ENCODE measurements around the gene POM121. TPM values are rescaled to one million over a fixed set of nuclear protein-coding genes. Genes with fewer than 3 reads are reported as not detected.
"Not testable (repeated sequence)": the region's sequence is repeated elsewhere in the genome, so short reads cannot be mapped to it uniquely, and the experiment has no call there.

Gene POM121
- total and polyA plus RNA-seq, 2 of the 8 experiments (the other 6 are each of a cell fraction or from before 2014, with no cell fraction given) = 11.5 to 57.0 TPM

DNA sequence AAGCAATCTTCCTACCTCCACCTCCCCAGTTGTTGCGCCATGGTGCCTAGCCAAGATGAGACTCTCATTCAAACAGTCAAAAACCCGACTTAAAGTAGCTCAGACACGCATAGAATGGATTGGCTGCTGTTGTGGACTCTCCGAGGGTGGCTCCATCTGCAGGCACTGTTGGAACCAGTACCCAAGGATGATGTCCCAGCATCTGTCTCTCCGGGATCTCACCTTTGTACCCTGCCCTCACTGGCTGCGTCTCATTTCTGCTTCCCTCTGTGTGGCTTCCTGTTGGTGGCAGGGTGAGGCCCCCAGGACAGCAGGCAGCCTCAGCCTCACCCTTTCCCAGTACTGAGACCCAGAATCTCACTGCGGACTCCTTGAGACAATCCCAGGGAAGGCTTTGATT is 49.9 kb downstream of the POM121 start:
- H3K23me2 ChIP-seq (ENCODE audit: low read depth, low read length); H3K56ac ChIP-seq (replicated peaks; ENCODE audit: insufficient read length, low read depth, low read length); H3K27ac ChIP-seq (ENCODE audit: low read depth, low read length); H3K4me1 ChIP-seq (replicated peaks in 1 of 4; ENCODE audit: control insufficient read depth in 3 of 4, insufficient read depth in 4 of 4, low read length in 3 of 4); H2BK12ac ChIP-seq (ENCODE audit: low read depth, low read length); H2BK20ac ChIP-seq (ENCODE audit: low read length); H4K20me1 ChIP-seq (replicated peaks in 1 of 2; ENCODE audit: control insufficient read depth in 1 of 2, insufficient read depth in 2 of 2, low read length in 2 of 2); H3K79me2 ChIP-seq (ENCODE audit: control insufficient read depth in 1 of 2, insufficient read depth in 2 of 2, low read length in 2 of 2); H3K36me3 ChIP-seq (ENCODE audit: control insufficient read depth in 2 of 4, insufficient read depth in 4 of 4, low read length in 3 of 4); H3K79me1 ChIP-seq (ENCODE audit: low read depth, low read length); H2AK5ac ChIP-seq (ENCODE audit: low read depth, low read length); H3K23ac ChIP-seq (ENCODE audit: insufficient read length); H3K4me2 ChIP-seq (ENCODE audit: insufficient read depth in 1 of 2, low read depth in 2 of 2, low read length in 2 of 2); H3K14ac ChIP-seq (ENCODE audit: insufficient read length); H3K18ac ChIP-seq (ENCODE audit: extremely low read depth, low read length); H4K91ac ChIP-seq (replicated peaks; ENCODE audit: insufficient read length, low read length); POLR2A ChIA-PET (ENCODE audit: partially characterized antibody); H2AFZ ChIP-seq (ENCODE audit: low read length); H3K27me3 ChIP-seq (replicated peaks in 1 of 4; ENCODE audit: control insufficient read depth in 3 of 4, extremely low read depth in 1 of 4, insufficient read depth in 3 of 4, low read length in 3 of 4); H3K9ac ChIP-seq (replicated peaks in 1 of 4; ENCODE audit: extremely low read depth in 1 of 4, low read depth in 3 of 4, low read length in 3 of 4); H3K4ac ChIP-seq (replicated peaks; ENCODE audit: insufficient read length, low read depth, low read length); FAIRE-seq; H4K5ac ChIP-seq (ENCODE audit: insufficient read length, low read depth, low read length); DNase-seq (ENCODE audit: low read depth in 1 of 2, low spot score in 2 of 2); H3K9me3 ChIP-seq (ENCODE audit: insufficient read depth in 2 of 2, low read depth in 1 of 2, low read length in 1 of 2); H2BK120ac ChIP-seq (replicated peaks; ENCODE audit: low read depth, low read length); H2BK5ac ChIP-seq (ENCODE audit: low read depth, low read length); H3K4me3 ChIP-seq (ENCODE audit: extremely low read depth in 1 of 4, insufficient read depth in 2 of 4, low read depth in 3 of 4, low read length in 4 of 4); H2BK15ac ChIP-seq (ENCODE audit: low read length); CTCF ChIA-PET (ENCODE audit: partially characterized antibody); H4K8ac ChIP-seq (ENCODE audit: extremely low read depth, insufficient read depth, low read length): not testable (repeated sequence)
- 90% methylated on average over 2 of the region's 7 CpGs; no CpG with 5 or more reads in 1 of the 2 experiments for WGBS, 2 experiments (ENCODE audit: extremely low coverage in 1 of 2, insufficient coverage in 1 of 2, insufficient read length in 1 of 2, insufficient replicate concordance in 2 of 2, low coverage in 1 of 2, low lambda C conversion rate in 2 of 2, missing lambda C conversion rate in 1 of 2)

DNA sequence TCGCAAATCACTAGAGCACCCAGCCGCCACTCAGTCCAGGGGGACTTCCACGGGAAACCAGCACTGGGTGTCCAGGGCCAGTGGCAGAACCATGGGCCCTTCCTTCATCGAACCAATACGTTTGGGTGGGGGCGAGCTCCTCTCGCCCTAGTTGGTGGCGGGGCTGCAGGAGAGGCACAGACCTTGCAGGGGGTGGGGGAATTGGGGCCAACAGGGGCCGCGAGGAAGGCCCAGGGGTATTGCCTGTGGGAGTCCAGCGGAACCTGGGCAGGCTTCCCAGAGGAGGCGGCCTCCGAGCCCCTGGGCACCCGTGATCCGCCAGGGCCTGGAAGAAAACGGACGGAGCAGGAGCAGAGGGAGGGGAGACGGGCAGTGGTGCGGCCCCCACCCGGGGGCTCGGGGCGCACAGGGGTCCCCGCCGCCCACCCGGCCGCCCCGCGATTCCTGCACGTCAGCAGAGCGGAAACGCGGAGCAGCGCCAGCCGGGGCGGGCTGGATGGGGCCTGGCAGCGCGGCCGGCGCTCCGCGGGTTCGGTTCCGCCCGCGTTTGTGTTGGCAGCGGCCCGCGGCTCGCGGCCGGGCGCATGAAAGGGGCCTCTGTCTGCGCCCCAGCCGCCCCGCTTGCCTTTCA is 50.9 kb downstream of the POM121 start:
- H3K14ac ChIP-seq (ENCODE audit: insufficient read length); H3K9me3 ChIP-seq (ENCODE audit: insufficient read depth in 2 of 2, low read depth in 1 of 2, low read length in 1 of 2); H2BK20ac ChIP-seq (ENCODE audit: low read length); H3K79me2 ChIP-seq (ENCODE audit: control insufficient read depth in 1 of 2, insufficient read depth in 2 of 2, low read length in 2 of 2); DNase-seq (ENCODE audit: low read depth in 1 of 2, low spot score in 2 of 2); H3K18ac ChIP-seq (ENCODE audit: extremely low read depth, low read length); FAIRE-seq; H3K4me1 ChIP-seq (replicated peaks in 1 of 4; ENCODE audit: control insufficient read depth in 3 of 4, insufficient read depth in 4 of 4, low read length in 3 of 4); H3K4me2 ChIP-seq (ENCODE audit: insufficient read depth in 1 of 2, low read depth in 2 of 2, low read length in 2 of 2); CTCF ChIA-PET (ENCODE audit: partially characterized antibody); H4K20me1 ChIP-seq (replicated peaks in 1 of 2; ENCODE audit: control insufficient read depth in 1 of 2, insufficient read depth in 2 of 2, low read length in 2 of 2); H3K56ac ChIP-seq (replicated peaks; ENCODE audit: insufficient read length, low read depth, low read length); H3K36me3 ChIP-seq (ENCODE audit: control insufficient read depth in 2 of 4, insufficient read depth in 4 of 4, low read length in 3 of 4); H3K27me3 ChIP-seq (replicated peaks in 1 of 4; ENCODE audit: control insufficient read depth in 3 of 4, extremely low read depth in 1 of 4, insufficient read depth in 3 of 4, low read length in 3 of 4); H3K23me2 ChIP-seq (ENCODE audit: low read depth, low read length); H4K91ac ChIP-seq (replicated peaks; ENCODE audit: insufficient read length, low read length); H3K79me1 ChIP-seq (ENCODE audit: low read depth, low read length); H2BK120ac ChIP-seq (replicated peaks; ENCODE audit: low read depth, low read length); H2BK12ac ChIP-seq (ENCODE audit: low read depth, low read length); H3K4me3 ChIP-seq (ENCODE audit: extremely low read depth in 1 of 4, insufficient read depth in 2 of 4, low read depth in 3 of 4, low read length in 4 of 4); H2BK15ac ChIP-seq (ENCODE audit: low read length); H4K5ac ChIP-seq (ENCODE audit: insufficient read length, low read depth, low read length); H2AFZ ChIP-seq (ENCODE audit: low read length); POLR2A ChIA-PET (ENCODE audit: partially characterized antibody); H4K8ac ChIP-seq (ENCODE audit: extremely low read depth, insufficient read depth, low read length); H2AK5ac ChIP-seq (ENCODE audit: low read depth, low read length); H2BK5ac ChIP-seq (ENCODE audit: low read depth, low read length); H3K23ac ChIP-seq (ENCODE audit: insufficient read length); H3K9ac ChIP-seq (replicated peaks in 1 of 4; ENCODE audit: extremely low read depth in 1 of 4, low read depth in 3 of 4, low read length in 3 of 4); H3K4ac ChIP-seq (replicated peaks; ENCODE audit: insufficient read length, low read depth, low read length); H3K27ac ChIP-seq (ENCODE audit: low read depth, low read length): not testable (repeated sequence)
- WGBS, 2 experiments (ENCODE audit: extremely low coverage in 1 of 2, insufficient coverage in 1 of 2, insufficient read length in 1 of 2, insufficient replicate concordance in 2 of 2, low coverage in 1 of 2, low lambda C conversion rate in 2 of 2, missing lambda C conversion rate in 1 of 2) = 92% methylated on average over 4 of the region's 55 CpGs; no CpG with 5 or more reads in 1 of the 2 experiments

All from H1 (cell line).